Stimulated activated CD4-positive, alpha-beta T cell treated with anti-CD3 and anti-CD28 coated beads, Interleukin-1b, Interleukin-23, amount 100 ng/mL, for 48 hours (primary cell): Measurements from ENCODE around the gene ENTREP3.
"Not testable (repeated sequence)": the region's sequence is repeated elsewhere in the genome, so short reads cannot be mapped to it uniquely, and the experiment has no call there.

Experiments used
- DNase-seq: peaks from one replicate; pipeline ENCODE4 v3.0.0-alpha.2; 2020

The ENTREP3 gene

DNA sequence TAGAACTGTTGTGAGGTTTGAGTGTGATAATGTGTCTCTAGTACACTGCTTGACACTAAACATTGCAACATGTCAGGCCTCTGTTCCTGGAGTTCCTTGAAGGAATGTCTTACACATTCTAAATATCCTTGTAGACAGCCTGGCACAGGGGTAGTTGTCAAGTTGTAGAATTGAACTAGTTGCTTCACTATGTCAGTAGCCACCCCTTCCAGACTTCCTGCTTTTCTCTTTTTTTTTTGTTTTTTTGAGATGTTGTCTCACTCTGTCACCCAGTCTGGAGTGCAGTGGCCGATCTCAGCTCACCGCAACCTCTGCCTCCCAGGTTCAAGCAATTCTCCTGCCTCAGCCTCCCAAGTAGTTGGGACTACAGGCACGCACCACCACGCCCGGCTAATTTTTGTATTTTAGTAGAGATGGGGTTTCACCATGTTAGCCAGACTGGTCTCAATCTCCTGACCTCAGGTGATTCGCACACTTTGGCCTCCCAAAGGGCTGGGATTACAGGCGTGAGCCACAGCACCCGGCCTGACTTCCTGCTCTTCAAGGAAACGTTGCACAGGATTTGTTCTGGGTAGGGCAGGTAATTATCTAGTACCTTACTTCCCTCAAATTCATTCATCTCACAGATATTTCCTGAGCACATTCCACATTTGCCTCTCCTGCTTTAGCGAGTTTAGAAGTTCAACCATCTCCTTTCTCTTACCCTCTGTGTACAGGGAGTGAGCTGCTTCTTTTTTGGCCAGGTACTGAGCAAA, 34.9 kb downstream of the ENTREP3 start:
- DNase-seq: not testable (repeated sequence)

DNA sequence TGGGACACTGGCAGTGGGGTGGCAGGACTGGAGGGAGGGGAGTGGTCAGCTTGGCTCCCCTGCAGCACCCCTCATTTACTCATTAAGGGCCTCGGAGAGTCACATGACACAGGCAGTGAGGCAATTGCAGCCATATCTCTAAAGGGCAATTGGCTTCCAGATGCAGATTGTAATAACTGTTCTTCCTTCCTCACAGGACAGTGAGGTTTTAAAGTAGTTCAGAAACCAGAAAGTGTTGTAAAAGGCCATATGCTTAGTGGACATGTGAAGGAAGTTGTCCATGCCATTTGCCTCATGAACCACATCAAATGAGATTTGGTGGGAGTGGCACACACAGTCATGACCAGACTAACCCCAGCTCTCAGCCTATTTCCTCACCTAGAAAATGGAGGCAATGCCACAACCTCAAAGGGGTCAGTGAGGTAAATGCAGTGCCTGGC, 35.7 kb downstream of the ENTREP3 start:
- DNase-seq: no peak

DNA sequence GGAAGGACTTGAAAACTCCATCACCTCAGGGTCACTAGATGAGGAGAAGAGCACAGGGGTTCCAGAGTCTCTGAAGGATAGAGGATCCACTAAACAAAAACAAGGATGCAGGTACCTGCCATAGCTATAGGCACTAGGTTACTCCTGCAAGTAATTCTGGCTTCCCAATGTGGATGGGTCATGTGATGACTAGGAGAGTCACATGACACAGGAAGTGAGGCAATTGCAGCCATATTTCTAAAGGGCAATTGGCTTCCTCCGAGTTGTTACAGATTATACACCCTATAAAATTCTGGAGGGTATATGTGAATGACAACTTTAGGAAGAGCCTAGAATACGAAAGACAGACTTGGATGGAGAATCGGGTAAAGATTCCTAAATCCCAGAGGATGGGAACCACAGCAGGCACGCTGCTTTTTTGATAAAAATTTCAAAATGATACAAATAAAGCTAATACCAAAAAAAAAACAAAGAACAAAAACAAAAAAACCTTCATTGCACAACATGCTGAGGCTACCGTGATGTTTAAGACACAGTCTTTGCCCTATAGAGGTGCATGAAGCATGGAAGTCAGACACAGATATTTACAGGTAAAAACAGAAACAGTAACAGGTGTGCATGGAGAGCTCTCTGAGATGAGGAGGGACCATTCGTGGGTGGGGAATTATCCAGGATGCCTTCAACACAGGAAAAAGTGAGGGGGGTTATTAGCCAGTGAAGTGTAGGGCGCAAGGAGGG, 36.3 kb downstream of the ENTREP3 start:
- no peak for DNase-seq

DNA sequence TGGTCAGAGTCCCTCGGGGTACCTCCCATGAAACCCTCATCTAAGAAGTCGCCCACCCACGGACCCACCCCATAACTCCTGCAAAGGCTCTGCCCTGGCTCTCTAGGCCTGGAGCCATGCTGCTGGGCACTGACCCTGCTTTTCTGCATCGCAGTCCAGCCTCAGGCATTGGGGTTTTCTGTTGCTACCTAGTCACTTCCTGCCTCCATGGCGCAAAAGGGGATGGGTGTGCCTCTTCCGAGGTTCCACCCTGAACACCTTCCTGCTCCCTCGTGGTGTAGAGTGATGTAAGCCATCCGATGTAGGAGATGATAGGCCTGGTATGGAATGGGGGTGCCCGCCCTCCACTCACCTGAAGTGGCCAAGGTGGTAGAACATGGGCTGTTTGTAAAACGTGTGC, 40.6 kb downstream of the ENTREP3 start:
- DNase-seq: not testable (repeated sequence)

DNA sequence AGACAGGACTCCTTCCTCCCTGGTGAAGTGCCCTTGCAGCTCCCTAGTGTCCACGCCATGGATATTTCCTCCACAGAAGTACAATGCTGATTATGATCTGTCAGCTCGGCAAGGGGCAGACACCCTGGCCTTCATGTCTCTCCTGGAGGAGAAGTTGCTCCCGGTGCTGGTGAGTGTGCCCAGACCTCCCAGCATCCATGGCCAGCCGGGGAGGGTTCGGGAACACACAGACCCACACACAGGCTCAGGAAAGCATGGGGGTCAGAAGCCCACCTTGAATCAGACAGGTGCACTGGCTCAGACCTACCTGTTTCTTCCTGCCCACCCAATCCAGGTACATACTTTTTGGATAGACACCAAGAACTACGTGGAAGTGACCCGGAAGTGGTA, 43.2 kb downstream of the ENTREP3 start:
- not testable (repeated sequence) for DNase-seq

DNA sequence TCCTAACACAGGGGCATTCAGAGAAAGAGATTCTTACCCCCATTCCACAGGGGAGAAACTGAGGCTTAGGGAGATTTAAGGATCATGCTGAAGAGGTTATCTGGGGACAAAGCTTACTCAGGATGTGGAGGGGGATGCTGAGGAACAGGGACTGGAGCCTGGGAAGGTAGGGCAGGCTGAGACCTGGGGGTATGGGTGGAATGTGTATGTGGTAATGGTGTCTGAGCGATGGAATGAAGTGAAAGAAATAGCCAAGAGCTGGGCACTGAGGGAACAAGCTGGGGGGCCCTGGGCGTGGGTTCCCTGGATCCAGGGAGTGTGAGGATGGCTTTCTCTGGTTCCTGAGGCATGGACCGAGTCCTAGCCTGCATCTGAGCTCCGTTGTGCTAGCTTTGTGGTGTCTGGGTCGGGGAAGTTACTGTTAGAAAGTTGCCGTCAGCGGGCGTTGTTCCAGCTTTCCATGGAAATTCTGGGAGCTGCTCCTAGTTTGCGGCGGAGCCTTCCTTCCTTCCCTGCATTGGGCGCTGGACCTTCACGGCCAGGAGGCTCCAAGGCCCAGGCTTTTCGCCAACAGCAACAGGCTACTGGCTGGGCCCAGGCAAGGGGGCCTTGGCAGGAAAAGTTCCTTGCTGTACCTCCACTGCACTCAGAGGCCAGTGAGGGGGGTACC, 43.8 kb downstream of the ENTREP3 start:
- DNase-seq: not testable (repeated sequence)

DNA sequence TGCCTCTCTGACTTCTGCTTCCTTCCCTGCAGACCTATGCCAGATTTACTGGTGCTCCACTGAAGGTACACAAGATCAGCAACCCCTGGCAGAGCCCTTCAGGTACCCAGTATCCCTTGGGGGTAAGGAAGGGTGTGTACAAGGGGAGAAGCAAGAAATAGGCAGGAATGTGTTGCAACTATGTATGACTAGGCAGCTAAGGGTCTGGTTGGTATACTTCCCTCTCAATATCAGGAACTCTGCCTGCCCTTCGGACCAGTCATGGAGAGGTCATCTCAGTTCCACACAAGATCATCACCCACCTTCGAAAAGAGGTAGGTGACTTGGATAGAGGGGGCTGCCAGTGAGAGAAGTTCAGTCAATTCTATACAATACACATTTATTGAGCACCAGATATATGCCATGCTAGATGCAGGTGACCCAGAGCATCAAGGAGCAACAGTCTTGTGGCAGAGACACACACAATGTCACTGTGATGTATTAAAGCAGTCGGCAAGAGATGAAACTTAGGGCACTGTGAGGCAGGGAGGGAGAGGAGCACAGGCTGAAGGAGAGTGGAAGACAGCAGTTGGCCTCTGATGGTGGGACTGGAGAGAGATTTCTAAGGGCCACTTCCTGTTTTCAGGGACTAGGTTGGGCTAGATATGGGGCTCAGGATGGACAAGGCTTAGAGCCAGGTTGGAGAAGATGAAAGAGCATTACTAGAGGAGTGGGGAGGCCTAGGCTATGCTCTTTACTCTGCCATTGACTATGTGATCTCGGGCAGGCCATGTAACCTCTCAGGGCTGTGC, 44.8 kb downstream of the ENTREP3 start:
- DNase-seq: no peak

DNA sequence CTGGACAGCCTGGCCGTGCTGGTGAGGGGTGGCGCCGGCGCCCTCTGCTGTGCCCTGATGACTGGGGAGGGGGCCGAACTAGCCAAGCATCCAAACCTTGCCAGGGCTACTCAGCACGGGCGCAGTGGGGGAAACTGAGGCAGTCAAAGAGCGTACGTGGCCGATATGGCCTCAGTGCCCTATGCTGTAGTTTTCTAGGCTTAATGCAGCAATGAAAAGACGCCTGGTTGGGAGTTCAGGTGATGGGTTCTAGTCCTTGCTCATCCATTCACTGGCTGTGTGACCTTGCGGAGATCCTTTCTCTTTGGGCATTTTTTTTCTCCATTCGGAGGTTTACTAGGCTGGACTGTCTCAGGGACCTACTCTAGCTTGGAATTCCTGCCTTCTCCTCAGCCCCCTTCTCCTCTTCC, 46.0 kb downstream of the ENTREP3 start:
- no peak for DNase-seq

DNA sequence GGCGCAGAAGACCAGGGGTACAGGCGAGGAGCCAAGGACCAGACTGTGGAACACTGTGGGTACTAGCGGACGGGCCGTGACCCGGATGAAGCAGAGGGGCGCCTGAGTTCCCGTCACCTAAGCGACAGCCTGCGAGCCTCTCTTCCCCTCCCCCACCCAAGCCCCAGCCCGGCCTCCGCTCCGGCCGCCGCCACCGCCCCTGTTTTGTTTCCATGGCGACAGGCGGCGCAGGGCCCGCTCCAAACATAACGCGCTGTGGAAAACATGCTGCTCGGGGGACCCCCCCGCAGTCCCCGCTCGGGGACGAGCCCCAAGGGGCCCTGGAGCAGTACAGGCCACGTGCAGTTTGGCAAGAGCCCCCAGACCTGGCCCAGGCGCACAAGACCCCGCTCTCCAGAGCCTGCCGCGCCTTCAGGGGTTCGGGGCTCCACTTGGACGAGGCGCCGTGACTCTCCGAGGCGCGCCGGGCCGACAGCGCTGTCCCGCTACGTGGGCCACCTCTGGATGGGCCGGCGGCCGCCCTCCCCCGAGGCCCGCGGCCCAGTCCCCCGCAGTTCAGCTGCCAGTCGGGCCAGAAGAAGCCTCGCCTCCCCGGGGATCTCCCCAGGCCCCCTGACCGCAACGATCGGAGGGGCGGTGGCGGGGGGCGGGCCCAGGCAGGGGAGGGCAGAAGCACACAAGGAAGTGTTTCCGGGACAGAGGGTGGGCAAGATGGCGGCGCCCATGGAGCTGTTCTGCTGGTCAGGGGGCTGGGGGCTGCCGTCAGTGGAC, 46.6 kb downstream of the ENTREP3 start, which contains the start of gene MTX1:
TSS of gene MTX1 (plus strand) at position 155 of the 771 bp plus-strand sequence. CDS start at position 265, 110 bp downstream.
- peak; percentile 86 for DNase-seq

DNA sequence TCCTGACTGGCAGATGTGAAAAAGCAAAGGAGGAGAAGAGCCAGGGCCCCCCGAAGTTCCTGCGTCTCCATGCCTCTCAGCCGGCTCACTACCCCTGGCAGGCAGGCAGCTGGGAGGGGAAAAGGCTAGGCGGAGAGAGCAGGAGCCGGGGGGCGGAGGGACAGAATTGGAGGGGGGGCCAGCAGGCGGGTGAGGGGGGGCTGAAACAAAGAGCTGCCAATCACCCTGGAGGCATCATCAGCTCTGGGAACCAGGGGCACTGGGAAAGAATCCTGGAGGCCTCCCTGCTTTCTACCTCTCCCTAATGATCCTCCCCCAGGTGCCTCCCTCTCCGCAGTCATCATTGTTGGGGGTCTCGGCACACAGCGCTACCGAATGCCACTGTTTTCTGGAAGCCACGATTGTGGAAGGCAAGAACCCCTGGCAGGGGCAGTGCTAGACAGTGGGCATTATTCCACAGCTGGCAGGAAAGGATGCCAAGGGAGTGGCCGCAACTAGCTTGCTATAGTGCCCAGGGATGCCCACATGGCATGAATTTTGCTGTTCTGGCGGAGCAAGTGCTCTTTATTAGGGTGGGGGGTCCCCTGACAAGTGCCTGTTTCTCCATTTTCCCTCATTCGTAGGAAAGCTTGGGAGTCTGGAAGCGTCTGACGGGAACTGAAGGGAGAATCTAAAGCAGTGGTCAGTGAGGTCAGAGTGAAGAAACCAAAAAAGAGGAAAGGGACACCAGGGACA, 47.3 kb downstream of the ENTREP3 start, which contains the start of gene THBS3:
TSS of gene THBS3 (minus strand) at position 92 of the 735 bp plus-strand sequence. CDS start at position 71, 21 bp downstream.
- DNase-seq: no peak

DNA sequence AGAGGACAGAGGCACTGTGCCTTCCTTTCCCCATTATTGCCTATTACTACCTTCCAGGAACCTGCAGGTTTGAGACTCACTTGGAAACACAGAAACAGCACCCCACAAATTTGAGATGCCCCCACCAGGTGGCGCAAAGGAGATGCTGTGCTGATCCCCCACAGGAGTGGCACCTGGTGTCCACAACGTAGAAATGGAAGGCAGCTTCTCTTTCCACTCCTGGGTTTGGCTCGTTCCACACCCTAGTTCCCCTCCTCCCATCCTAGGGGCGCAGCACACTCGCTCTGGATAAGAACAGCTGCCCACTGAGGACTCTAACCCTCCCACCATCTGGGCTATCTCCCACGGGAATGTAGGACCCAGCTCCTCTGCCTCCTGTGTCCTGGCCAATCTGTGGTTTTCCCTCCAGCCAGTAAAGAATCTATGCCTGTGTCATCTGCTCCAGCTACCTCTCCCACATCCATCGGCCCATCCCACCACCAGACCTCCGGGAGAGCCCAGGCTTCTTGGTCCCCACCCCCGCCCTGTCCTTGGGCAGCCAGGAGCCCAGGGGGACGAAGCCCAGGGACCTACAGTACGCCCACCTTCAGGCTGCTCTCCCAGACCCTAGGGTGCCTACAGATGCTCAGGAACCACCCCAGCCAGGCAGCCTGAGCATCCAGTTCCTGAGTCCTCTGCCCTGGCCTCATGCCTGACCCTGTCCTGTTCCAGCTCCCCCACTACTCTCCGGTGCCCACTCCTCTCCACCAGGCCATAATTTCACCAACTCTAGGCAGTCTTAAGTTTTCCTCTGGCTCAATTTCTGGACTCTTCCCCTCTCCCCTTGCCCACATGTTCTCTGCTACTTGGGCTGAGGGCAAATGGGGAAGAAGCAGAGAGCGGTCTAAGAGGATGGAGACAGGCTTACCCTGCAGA, 48.1 kb downstream of the ENTREP3 start:
- DNase-seq: peak; percentile 88

DNA sequence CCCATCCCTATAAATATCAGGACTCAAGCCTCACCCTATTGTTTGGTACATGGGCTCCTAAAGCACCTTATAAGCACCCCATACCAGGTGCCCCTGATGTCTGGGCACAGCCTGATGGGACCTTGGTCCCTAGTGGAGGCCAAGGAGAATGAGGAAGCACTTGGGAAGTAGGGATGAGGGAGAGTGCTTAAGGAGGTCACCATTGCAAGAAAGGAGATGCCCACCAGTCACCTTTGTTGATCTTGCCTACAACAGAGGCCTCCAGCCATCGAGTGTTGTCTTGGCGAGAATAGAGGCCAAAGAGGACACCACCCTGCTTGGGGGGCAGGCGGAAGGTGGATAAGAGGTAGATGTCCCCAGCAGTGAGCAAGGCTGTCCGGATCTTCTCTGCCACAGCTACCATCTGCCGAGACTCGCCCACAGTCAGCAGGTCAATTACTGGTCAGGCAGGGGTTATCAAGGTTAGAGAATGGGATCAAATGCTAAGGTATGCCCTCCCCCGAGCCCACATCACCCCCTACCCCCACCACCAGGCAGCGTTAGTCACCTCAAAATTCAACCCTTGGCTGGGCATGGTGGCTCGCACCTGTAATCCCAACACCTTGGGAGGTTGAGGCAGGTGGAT, 49.2 kb downstream of the ENTREP3 start:
- no peak for DNase-seq

DNA sequence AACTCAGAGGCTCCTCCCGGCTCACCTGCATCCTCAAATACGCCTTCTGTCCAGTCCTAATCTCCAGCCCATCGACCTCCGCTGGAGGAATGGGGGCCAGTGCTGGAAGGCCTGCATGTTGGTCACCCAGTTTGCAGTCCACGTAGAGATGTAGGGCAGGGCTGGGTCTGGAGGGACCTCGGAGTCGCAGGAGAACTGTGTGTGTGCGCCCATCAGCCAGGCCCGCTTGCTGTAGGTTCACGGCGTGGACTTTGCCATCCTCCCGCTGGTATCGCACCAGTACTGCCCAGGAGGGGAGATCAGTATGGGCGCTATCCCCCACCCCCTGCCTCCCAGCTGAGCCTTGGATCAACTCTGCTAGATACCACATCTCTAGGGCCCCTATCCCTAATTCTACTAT, 50.2 kb downstream of the ENTREP3 start:
- DNase-seq: no peak

DNA sequence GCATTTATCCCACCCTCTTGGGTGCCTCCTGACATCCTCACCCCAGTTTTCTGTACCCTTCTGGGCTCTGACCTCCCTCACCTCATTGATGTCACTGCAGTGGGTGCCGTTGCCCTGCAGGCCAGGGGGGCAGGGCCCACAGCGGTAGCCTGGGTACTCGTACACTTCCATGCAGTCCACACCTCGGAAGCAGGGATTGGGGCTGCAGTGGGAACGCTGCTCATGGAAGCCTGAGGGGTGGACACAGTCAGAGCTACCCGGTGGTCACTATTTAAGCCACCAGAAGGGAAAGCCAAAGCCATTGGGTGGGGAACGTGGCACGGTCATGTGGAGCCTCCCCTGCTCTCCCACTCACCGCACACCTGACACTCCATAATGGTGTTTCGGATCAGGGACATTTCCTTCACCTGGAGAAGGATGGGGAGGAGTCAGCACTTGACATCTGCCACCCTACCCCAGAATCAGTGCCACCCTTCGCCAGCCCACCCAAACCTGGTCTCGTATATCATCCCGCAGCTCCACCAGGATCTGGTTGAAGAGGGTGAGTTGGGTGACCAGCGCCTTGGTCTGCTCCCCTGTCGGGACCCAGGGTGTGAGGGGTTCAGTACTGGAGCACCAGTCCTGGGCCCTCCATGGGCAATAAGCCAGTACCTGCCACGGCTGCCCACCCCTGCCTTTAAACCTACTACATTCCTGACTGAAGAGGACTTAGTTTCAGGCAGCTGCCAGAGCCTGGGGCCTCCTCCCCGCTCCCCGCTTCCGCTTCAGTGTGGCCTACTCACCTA, 52.4 kb downstream of the ENTREP3 start:
- no peak for DNase-seq

DNA sequence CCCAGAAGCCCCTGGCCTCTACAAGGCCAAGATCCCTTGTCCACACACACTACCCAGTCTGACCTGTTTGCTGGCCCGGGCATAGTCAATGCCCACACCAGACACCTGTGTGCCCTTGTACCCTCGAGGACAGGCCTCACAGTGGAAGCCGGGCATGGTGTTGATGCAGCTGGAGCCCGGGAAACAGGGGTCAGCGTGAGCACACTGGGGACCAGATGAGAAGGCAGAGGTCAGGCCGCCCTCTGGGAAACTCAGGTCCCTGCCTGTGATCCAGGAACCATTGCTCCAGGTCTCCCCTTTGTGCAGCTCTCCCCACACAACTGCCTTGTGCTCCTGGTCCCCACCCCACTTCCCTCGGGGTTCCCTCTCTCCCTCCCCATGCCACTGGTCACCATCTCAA, 53.1 kb downstream of the ENTREP3 start:
- DNase-seq: no peak

DNA sequence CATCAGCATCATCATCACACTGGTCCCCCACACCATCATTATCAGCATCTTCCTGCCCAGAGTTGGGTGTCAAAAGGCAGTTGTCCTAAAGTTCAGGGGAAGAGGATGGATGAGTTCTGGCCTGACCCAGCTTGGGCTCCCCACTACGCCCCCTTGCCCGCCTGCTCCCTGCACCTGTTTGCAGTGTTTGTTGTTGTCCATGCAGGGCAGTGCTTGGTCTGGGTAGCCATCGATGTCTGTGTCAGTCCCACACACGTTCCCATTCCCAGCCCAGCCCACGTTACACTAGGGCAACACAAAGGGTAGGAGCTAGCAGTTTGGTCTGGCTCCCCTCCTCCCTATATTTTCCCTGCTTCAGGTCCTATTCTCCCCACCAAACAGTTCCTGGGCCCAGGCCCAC, 54.4 kb downstream of the ENTREP3 start:
- DNase-seq: no peak

DNA sequence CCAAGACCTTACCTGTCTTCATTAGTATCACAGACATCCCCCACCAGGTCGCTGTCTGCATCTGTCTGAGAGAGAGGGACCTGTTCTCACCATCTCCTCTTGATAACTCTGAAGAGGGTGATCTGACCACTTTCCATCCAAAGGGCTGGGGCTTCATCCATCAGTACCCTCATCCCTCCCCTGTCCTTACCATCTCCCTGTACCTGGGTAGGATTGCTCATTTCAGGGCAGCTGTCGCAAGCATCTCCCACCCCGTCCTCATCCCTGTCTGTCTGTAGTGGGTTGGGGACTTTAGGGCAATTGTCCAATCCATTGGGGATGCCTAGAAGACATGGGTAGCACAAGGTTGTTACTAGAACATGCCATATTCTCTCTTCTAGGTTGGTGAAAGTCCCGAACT, 55.5 kb downstream of the ENTREP3 start:
- DNase-seq: no peak

DNA sequence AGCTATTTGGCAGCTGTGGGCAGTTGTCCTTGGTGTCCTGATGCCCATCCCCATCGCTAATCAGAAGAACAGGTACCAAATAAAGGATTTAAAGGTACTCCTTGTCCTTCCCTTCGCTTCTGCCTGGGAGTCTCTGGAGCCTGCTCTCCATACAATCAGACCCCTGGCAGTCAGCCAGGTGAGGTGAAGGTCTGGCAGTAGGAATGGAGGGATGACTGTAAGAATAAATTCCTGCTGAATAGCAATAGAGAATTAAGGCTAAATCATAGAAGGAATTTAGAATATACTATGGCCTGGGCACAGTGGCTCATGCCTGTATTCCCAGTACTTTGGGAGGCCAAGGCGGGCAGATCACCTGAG, 56.8 kb downstream of the ENTREP3 start:
- no peak for DNase-seq
